GM23248 (cell line): ENCODE data around the gene PTPRN2. TPM values are rescaled to one million over a fixed set of nuclear protein-coding genes. Genes with fewer than 3 reads are reported as not detected.

Source experiments
- DNase-seq: peaks from one replicate; pipeline ENCODE4 v3.0.0-alpha.2; 2015
- H2AFZ ChIP-seq: fragments of 200-600 bp; sonication (generic); 2 replicates; pipeline ENCODE4 v1.6.1; 2016; ENCODE audit warnings: antibody characterized with exemption
- H3F3A ChIP-seq: fragments of 200-600 bp; sonication (generic); 2 replicates; pipeline ENCODE4 v1.6.1; 2016; ENCODE audit warnings: mild to moderate bottlenecking, antibody characterized with exemption, mixed run types; ENCODE audit not compliant: insufficient read depth
- H3K27ac ChIP-seq: fragments of 200-600 bp; sonication (generic); 2 replicates; pipeline ENCODE4 v1.5.1; 2016; ENCODE audit warnings: mild to moderate bottlenecking
- H3K27me3 ChIP-seq: fragments of 200-600 bp; sonication (generic); replicated peaks from 2 replicates; pipeline ENCODE4 v1.6.1; 2016; ENCODE audit warnings: mild to moderate bottlenecking; ENCODE audit not compliant: insufficient read depth
- H3K36me3 ChIP-seq: fragments of 200-600 bp; sonication (generic); 2 replicates; pipeline ENCODE4 v1.6.1; 2016; ENCODE audit warnings: low read depth, mild to moderate bottlenecking
- H3K4me1 ChIP-seq: fragments of 200-600 bp; sonication (generic); 2 replicates; pipeline ENCODE4 v1.6.1; 2016; ENCODE audit warnings: mild to moderate bottlenecking; ENCODE audit not compliant: insufficient read depth
- H3K4me2 ChIP-seq: fragments of 200-600 bp; sonication (generic); one replicate; pipeline ENCODE4 v1.6.1; 2016; ENCODE audit warnings: mild to moderate bottlenecking; ENCODE audit not compliant: unreplicated experiment
- H3K4me3 ChIP-seq: fragments of 200-600 bp; sonication (generic); 2 replicates; pipeline ENCODE4 v1.5.1; 2016; ENCODE audit warnings: mild to moderate bottlenecking
- H3K79me2 ChIP-seq: fragments of 200-600 bp; sonication (generic); 2 replicates; pipeline ENCODE4 v1.6.1; 2016; ENCODE audit warnings: mild to moderate bottlenecking; ENCODE audit not compliant: insufficient read depth
- H3K9ac ChIP-seq: fragments of 200-600 bp; sonication (generic); 2 replicates; pipeline ENCODE4 v1.6.1; 2016; ENCODE audit warnings: mild to moderate bottlenecking
- H3K9me2 ChIP-seq: fragments of 200-600 bp; sonication (generic); 2 replicates; pipeline ENCODE4 v1.6.1; 2016; ENCODE audit warnings: mixed run types, mild to moderate bottlenecking, moderate library complexity; ENCODE audit not compliant: insufficient read depth
- H3K9me3 ChIP-seq: fragments of 200-600 bp; sonication (generic); one replicate; pipeline ENCODE4 v1.6.1; 2017; ENCODE audit warnings: low read depth
- H4K20me1 ChIP-seq: fragments of 200-600 bp; sonication (generic); 2 replicates; pipeline ENCODE4 v1.6.0; 2016; ENCODE audit not compliant: insufficient read depth
- EZH2 ChIP-seq: fragments of 200-600 bp; sonication (generic); IDR thresholded peaks from 2 replicates; pipeline ENCODE4 v1.6.1; 2018; ENCODE audit warnings: antibody characterized with exemption, mild to moderate bottlenecking; ENCODE audit not compliant: insufficient read depth, poor library complexity, severe bottlenecking
- EZH2phosphoT487 ChIP-seq: fragments of 200-600 bp; sonication (generic); IDR thresholded peaks from 2 replicates; pipeline ENCODE4 v1.6.1; 2018; ENCODE audit warnings: antibody characterized with exemption, moderate library complexity, mild to moderate bottlenecking, low read depth; ENCODE audit not compliant: insufficient read depth
- WGBS, 2 experiments: methylation state at CpG; one replicate each; pipeline ENCODE4 v1.1.6; 2015 to 2017; ENCODE audit warnings: low lambda C conversion rate in 2 of 2, low coverage in 1 of 2; ENCODE audit errors: missing lambda C conversion rate in 2 of 2; 5-methylcytosine and 5-hydroxymethylcytosine counted together
- in situ Hi-C: fragments of 300-500 bp; cut with MboI; formaldehyde crosslinking; loops from 2 replicates; pipeline ENCODE4 v1.15.0; 2020
- polyA plus RNA-seq: library from polyadenylated mRNA; unstranded; fragments of >200 nt; fragmentation: Nextera tagmentation; extraction: Ambion mirVana; gene quantifications from 2 replicates; pipeline ENCODE4 v1.2.1, GENCODE V29; 2016
- total RNA-seq: library from RNA; depleted of rRNA; stranded (reverse); fragments of >200 nt; shearing (Covaris generic); gene quantifications from 2 replicates; pipeline ENCODE4 v1.2.3, GENCODE V29; 2014

Gene PTPRN2
- total and polyA plus RNA-seq, 2 experiments from 2014 or later, result 0.13 TPM; not detected in 1

- Histone ChIP-seq H3K27me3 (no peaks in the 10 kb centered on the region), H3K4me2 (no peak overlapping the region), H3K36me3 (no peaks in the 10 kb centered on the region), H3K4me3 (no peak overlapping the region), H2AFZ (no peak overlapping the region), H3K4me1 (no peaks in the 10 kb centered on the region), H3F3A (no peaks in the 10 kb centered on the region), H3K27ac (no peak overlapping the region), H3K9ac (no peak overlapping the region), H3K9me2 (no peaks in the 10 kb centered on the region), H3K9me3 (no peaks in the 10 kb centered on the region), H4K20me1 (no peaks in the 10 kb centered on the region), H3K79me2 (no peaks in the 10 kb centered on the region)
- 50 to 57% methylated on average over 11 of the region's 11 CpGs for WGBS, 2 experiments
- no peak for DNase-seq
- in situ Hi-C loops, result no loop called here
- TF ChIP-seq EZH2 (no peak), EZH2phosphoT487 (no peak)
Measured at GRCh38 chr7:158076215-158076614, 511.4 kb downstream of the PTPRN2 start.

- no peak for DNase-seq
- Histone ChIP-seq H2AFZ (no peak overlapping the region), H4K20me1 (no peaks in the 10 kb centered on the region), H3K9me3 (no peaks in the 10 kb centered on the region), H3K27me3 (no peaks in the 10 kb centered on the region), H3K79me2 (no peaks in the 10 kb centered on the region), H3K27ac (no peak overlapping the region), H3K4me2 (no peak overlapping the region), H3K4me1 (no peaks in the 10 kb centered on the region), H3F3A (no peaks in the 10 kb centered on the region), H3K9me2 (no peaks in the 10 kb centered on the region), H3K9ac (no peak overlapping the region), H3K4me3 (no peak overlapping the region), H3K36me3 (no peaks in the 10 kb centered on the region)
- in situ Hi-C loops, result no loop called here
- 43% methylated on average over 15 to 17 of the region's 17 CpGs for WGBS, 2 experiments
- no peak for TF ChIP-seq EZH2phosphoT487
- TF ChIP-seq EZH2, result no peak
Measured at GRCh38 chr7:158075633-158076001, 512.0 kb downstream of the PTPRN2 start.

- in situ Hi-C loops, result no loop called here
- no peaks in the 10 kb centered on the region for H3K9me3 ChIP-seq
Measured at GRCh38 chr7:158074896-158075632, 512.6 kb downstream of the PTPRN2 start.

GRCh38 chr7:158073845-158074840 lies 513.5 kb downstream of the PTPRN2 start:
- TF ChIP-seq EZH2 (no peak), EZH2phosphoT487 (no peak)
- Histone ChIP-seq H3K27ac (no peak overlapping the region), H3K79me2 (no peaks in the 10 kb centered on the region), H3K4me3 (no peak overlapping the region), H3F3A (no peaks in the 10 kb centered on the region), H3K9me2 (no peaks in the 10 kb centered on the region), H3K36me3 (no peaks in the 10 kb centered on the region), H4K20me1 (no peaks in the 10 kb centered on the region), H3K9me3 (no peaks in the 10 kb centered on the region), H3K4me2 (no peak overlapping the region), H2AFZ (no peak overlapping the region), H3K4me1 (no peaks in the 10 kb centered on the region), H3K9ac (no peak overlapping the region), H3K27me3 (no peaks in the 10 kb centered on the region)
- DNase-seq, result no peak
- in situ Hi-C loops, result no loop called here
- WGBS, 2 experiments, result 36 to 39% methylated on average over 33 to 34 of the region's 35 CpGs

More at GRCh38 chr7:158074896-158075632, 512.6 kb downstream of the PTPRN2 start:
- Histone ChIP-seq H3K27ac (no peak overlapping the region), H3K9me2 (no peaks in the 10 kb centered on the region), H3F3A (no peaks in the 10 kb centered on the region), H3K4me3 (no peak overlapping the region), H3K36me3 (no peaks in the 10 kb centered on the region), H3K4me2 (no peak overlapping the region), H3K4me1 (no peaks in the 10 kb centered on the region), H3K79me2 (no peaks in the 10 kb centered on the region), H3K9ac (no peak overlapping the region), H2AFZ (no peak overlapping the region), H3K27me3 (no peaks in the 10 kb centered on the region), H4K20me1 (no peaks in the 10 kb centered on the region)
- 59 to 67% methylated on average over 28 to 29 of the region's 29 CpGs for WGBS, 2 experiments
- no peak for DNase-seq
- TF ChIP-seq EZH2 (no peak), EZH2phosphoT487 (no peak)
